ENCODE data around the gene TEX51.

Gene TEX51

GRCh38 chr2:126890551-126891450 lies 7.9 kb upstream of the TEX51 start:
- no peak for DNase-seq (ENCODE audit: low read depth)
- H3K4me3 ChIP-seq (ENCODE audit: low read length), result no peak overlapping the region
- TF ChIP-seq CTCF (conservative IDR thresholded peaks at IDR 0.05; ENCODE audit: low read length), result no peak

- no peak for DNase-seq (ENCODE audit: low read depth)
- no peak for TF ChIP-seq CTCF (conservative IDR thresholded peaks at IDR 0.05; ENCODE audit: low read length)
- no peak overlapping the region for H3K4me3 ChIP-seq (ENCODE audit: low read length)
Observed at GRCh38 chr2:126891681-126892500, 6.8 kb upstream of the TEX51 start.

- DNase-seq (ENCODE audit: low read depth), result no peak
- no peak overlapping the region for H3K4me3 ChIP-seq (ENCODE audit: low read length)
- no peak for TF ChIP-seq CTCF (conservative IDR thresholded peaks at IDR 0.05; ENCODE audit: low read length)
Observed at GRCh38 chr2:126893153-126893552, 5.5 kb upstream of the TEX51 start.

GRCh38 chr2:126893606-126894005 lies 5.1 kb upstream of the TEX51 start:
- DNase-seq (ENCODE audit: low read depth), result no peak
- no peak overlapping the region for H3K4me3 ChIP-seq (ENCODE audit: low read length)
- TF ChIP-seq CTCF (conservative IDR thresholded peaks at IDR 0.05; ENCODE audit: low read length), result no peak

GRCh38 chr2:126894082-126894481 lies 4.6 kb upstream of the TEX51 start:
- no peak for TF ChIP-seq CTCF (conservative IDR thresholded peaks at IDR 0.05; ENCODE audit: low read length)

GRCh38 chr2:126894585-126895182 lies 4.0 kb upstream of the TEX51 start:
- TF ChIP-seq CTCF (conservative IDR thresholded peaks at IDR 0.05; ENCODE audit: low read length), result no peak
- H3K4me3 ChIP-seq (ENCODE audit: low read length), result no peak overlapping the region
- DNase-seq (ENCODE audit: low read depth), result no peak

More at GRCh38 chr2:126894082-126894481, 4.6 kb upstream of the TEX51 start:
- no peak overlapping the region for H3K4me3 ChIP-seq (ENCODE audit: low read length)
- DNase-seq (ENCODE audit: low read depth), result no peak

Data from AG10803 (cell line).